NCI-H524 (cell line): ENCODE measurements around the gene DCBLD2.

Source experiments
- DNase-seq, 2 experiments: peaks; one replicate each; lab custom pipeline; 2025; lab: John Stamatoyannopoulos, UW

DCBLD2 gene

GRCh38 chr3:98793971-98794370 is 107.5 kb downstream of the DCBLD2 start:
- DNase-seq: no peak

GRCh38 chr3:98791341-98792325 is 109.9 kb downstream of the DCBLD2 start:
- DNase-seq: no peak

- DNase-seq: no peak
These were observed 112.8 kb downstream of the DCBLD2 start for GRCh38 chr3:98788651-98789050.

GRCh38 chr3:98787181-98787580 is 114.3 kb downstream of the DCBLD2 start:
- DNase-seq: no peak

- DNase-seq: no peak
These were observed 115.0 kb downstream of the DCBLD2 start for GRCh38 chr3:98786364-98787006.

GRCh38 chr3:98784666-98785600 is 116.6 kb downstream of the DCBLD2 start:
- DNase-seq: no peak

- DNase-seq: no peak
These were observed 117.5 kb downstream of the DCBLD2 start for GRCh38 chr3:98784042-98784441.

- no peak for DNase-seq
These were observed 118.5 kb downstream of the DCBLD2 start for GRCh38 chr3:98782824-98783500.

GRCh38 chr3:98780343-98780742 is 121.2 kb downstream of the DCBLD2 start:
- DNase-seq: no peak

GRCh38 chr3:98779541-98780335 is 121.8 kb downstream of the DCBLD2 start:
- DNase-seq: no peak

- no peak for DNase-seq
These were observed 122.6 kb downstream of the DCBLD2 start for GRCh38 chr3:98778852-98779413.

- no peak for DNase-seq
These were observed 123.1 kb downstream of the DCBLD2 start for GRCh38 chr3:98778383-98778782.

GRCh38 chr3:98777801-98778220 is 123.7 kb downstream of the DCBLD2 start:
- DNase-seq: no peak

GRCh38 chr3:98777286-98777685 is 124.2 kb downstream of the DCBLD2 start:
- no peak for DNase-seq

GRCh38 chr3:98776140-98776493 is 125.4 kb downstream of the DCBLD2 start:
- no peak for DNase-seq

GRCh38 chr3:98775459-98776139 is 125.9 kb downstream of the DCBLD2 start:
- no peak for DNase-seq

- no peak for DNase-seq
These were observed 129.5 kb downstream of the DCBLD2 start for GRCh38 chr3:98772022-98772421.

- DNase-seq: no peak
These were observed 131.0 kb downstream of the DCBLD2 start for GRCh38 chr3:98770261-98771039.

GRCh38 chr3:98769448-98769847 is 132.0 kb downstream of the DCBLD2 start:
- no peak for DNase-seq
